SU-DHL-6 (cell line): ENCODE data around the gene TACO1.

Experiments
- CTCF ChIP-seq: fragments of 200-600 bp; sonication (generic); IDR thresholded peaks from one replicate; pipeline ENCODE4 v1.5.1; 2017; ENCODE audit warnings: antibody characterized with exemption, mild to moderate bottlenecking, low read length, moderate library complexity; ENCODE audit not compliant: insufficient read depth, poor library complexity, severe bottlenecking
- EZH2phosphoT487 ChIP-seq: fragments of 200-600 bp; sonication (generic), shearing (Covaris generic); conservative IDR thresholded peaks from 2 replicates; pipeline ENCODE4 v1.6.1; 2018; ENCODE audit warnings: mild to moderate bottlenecking, antibody characterized with exemption, low read length, moderate library complexity, mixed read lengths

GRCh38 chr17:63600569-63601438, at the start of gene TACO1:
- no peak for TF ChIP-seq CTCF
- TF ChIP-seq EZH2phosphoT487 = no peak
